Activated T-cell treated with anti-CD3 and anti-CD28 coated beads, Interleukin-2, amount 50 U/mL, for 24 hours (primary cell): ENCODE data around the gene ADGRL3.

Experiments
- DNase-seq: peaks from one replicate; pipeline ENCODE4 v3.0.0-alpha.2; 2020
- H3K27ac Mint-ChIP-seq: 2 replicates; pipeline ENCODE4 v1.8.0; 2020; ENCODE audit warnings: mild to moderate bottlenecking, mixed read lengths
- H3K27me3 Mint-ChIP-seq: 2 replicates; pipeline ENCODE4 v1.8.0; 2020; ENCODE audit warnings: mixed read lengths
- H3K36me3 Mint-ChIP-seq: 2 replicates; pipeline ENCODE4 v1.8.0; 2020; ENCODE audit warnings: low read depth, mixed read lengths
- H3K4me1 Mint-ChIP-seq: 2 replicates; pipeline ENCODE4 v1.8.0; 2020; ENCODE audit warnings: low read depth, mixed read lengths
- H3K4me3 Mint-ChIP-seq: 2 replicates; pipeline ENCODE4 v1.8.0; 2020; ENCODE audit warnings: mild to moderate bottlenecking, moderate library complexity, mixed read lengths
- H3K9me3 Mint-ChIP-seq: 2 replicates; pipeline ENCODE4 v1.8.0; 2020; ENCODE audit warnings: mixed read lengths

The ADGRL3 gene

DNA sequence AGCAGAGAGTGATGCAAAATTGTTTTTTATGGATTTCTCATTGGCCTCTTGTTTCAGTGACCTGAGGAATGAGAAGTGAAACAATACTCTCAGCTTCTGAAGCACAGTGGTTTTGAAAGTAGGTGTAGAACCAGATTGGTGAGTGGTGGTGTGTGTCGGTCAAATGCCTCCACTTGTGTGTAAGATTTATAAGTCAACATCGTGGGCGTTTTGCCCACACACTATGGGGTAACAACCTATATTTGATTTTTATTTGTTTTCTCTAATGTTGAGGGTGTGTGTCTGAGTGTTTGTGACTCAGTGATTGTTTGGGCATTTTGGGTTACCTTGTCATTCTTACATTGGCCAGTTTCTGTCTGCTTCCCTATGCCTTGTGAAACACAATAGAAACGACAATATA is 23.3 kb downstream of the ADGRL3 start:
- Mint-ChIP-seq H3K27ac (no peak overlapping the region), H3K4me1 (no peaks in the 10 kb centered on the region), H3K27me3 (no peaks in the 10 kb centered on the region), H3K9me3 (peaks cover 3% of the 10 kb centered on the region), H3K36me3 (no peaks in the 10 kb centered on the region), H3K4me3 (no peak overlapping the region)
- DNase-seq, result no peak

DNA sequence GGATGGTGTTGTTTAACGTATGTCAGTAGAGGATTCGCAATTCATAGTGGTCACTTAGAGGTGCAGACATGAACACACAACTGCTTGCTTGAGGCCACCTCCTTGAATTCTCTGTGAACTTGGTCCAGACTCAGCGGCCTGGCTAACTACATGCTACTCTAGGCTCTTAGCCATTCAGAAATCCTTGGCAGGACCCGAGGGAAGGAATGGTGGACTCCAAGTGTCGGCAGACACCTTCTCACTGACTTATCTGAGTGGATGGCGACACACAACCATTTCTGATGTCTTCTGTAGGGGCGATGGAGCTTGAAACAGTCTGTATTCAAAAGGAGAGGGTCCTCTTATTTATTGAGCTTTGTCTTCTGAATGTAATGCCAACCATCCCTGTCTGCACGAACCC is 24.4 kb downstream of the ADGRL3 start:
- Mint-ChIP-seq H3K4me1 (no peaks in the 10 kb centered on the region), H3K27me3 (no peaks in the 10 kb centered on the region), H3K36me3 (no peaks in the 10 kb centered on the region), H3K27ac (no peak overlapping the region), H3K4me3 (no peak overlapping the region), H3K9me3 (peaks cover 3% of the 10 kb centered on the region)
- no peak for DNase-seq

DNA sequence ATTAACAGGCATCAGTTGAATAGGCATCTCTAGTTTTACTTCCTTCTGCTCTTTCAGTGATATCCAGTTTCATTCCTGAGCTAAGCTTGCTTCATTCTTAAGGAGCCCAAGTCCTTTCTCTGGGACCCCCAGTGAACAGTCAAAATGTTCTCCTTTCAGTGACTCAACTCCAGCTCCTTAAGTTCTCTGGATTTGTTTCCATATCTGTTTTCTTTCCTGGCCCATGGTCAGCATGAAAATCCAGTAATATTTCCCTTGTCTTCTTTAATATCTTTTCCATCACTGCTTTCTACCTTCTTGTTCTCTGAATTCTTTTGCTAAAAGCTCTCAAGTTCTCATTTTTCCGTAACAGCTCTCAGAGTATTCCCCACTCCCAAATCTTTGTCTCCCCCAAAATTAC is 25.5 kb downstream of the ADGRL3 start:
- Mint-ChIP-seq H3K27ac (no peak overlapping the region), H3K36me3 (no peaks in the 10 kb centered on the region), H3K4me1 (no peaks in the 10 kb centered on the region), H3K27me3 (no peaks in the 10 kb centered on the region), H3K9me3 (peaks cover 3% of the 10 kb centered on the region), H3K4me3 (no peak overlapping the region)
- no peak for DNase-seq

DNA sequence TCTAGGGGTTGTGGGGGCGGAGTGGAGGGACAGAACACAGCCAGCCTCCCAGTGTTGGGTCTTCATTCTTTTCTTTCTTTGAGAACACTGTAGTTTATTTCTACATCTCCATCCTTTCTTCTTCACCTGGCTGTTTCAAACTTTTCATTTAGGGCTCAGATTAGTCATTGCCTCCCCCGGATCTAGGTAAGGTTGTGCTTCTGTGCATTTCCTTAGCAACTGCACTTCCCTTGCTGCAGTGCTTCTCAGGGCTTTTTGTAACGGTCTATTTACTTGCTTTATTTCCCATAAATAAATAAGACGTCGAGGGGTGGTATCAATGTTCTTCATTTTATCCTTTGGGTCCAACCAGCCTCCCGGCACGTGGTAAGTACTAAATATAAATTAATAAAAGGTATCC is 31.3 kb downstream of the ADGRL3 start:
- H3K36me3 Mint-ChIP-seq, result no peaks in the 10 kb centered on the region
- H3K9me3 Mint-ChIP-seq, result peaks cover 6% of the 10 kb centered on the region
- H3K27ac Mint-ChIP-seq, result no peak overlapping the region
- no peaks in the 10 kb centered on the region for H3K27me3 Mint-ChIP-seq
- no peak for DNase-seq
- no peak overlapping the region for H3K4me3 Mint-ChIP-seq
- no peaks in the 10 kb centered on the region for H3K4me1 Mint-ChIP-seq

DNA sequence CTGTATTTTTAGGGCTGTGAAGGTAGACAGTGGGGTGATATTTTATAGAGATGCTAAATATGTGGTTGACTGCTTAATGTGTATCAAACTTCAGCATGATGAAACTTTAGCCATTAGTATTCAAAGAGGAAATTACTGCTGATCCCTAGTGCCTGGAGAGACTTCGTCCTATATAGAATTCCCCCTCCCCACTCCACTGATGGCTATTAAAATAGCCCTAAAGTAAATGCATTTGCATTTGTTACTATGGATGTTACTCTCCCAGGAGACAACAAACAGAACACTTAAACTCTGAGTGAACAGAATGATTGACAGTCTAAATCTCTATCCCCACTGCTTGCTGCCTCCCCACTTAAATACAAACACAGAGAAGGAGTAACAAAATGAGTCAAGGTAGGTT is 39.1 kb downstream of the ADGRL3 start:
- Mint-ChIP-seq H3K4me3 (no peak overlapping the region), H3K27me3 (no peaks in the 10 kb centered on the region), H3K9me3 (peaks cover 13% of the 10 kb centered on the region), H3K36me3 (no peaks in the 10 kb centered on the region), H3K27ac (no peak overlapping the region), H3K4me1 (no peaks in the 10 kb centered on the region)
- DNase-seq, result no peak

DNA sequence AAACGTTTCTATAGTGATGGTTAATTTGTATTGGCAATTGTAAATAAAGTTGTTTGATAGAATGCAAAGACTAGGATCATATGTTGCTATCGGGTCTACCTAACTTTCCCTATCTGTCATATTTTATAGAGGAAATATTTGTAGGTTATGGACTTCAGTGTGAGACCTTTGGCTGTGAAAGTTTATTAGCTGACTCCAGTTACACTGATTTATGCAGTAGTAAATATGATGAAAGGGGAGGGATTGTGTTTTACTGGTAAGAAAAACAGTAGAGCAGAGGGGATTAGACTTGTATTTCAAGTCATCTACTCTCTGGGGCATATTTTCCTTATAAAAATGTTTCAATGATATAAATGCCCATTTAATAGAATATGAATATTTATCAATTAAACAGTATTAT is 43.8 kb downstream of the ADGRL3 start:
- no peak overlapping the region for H3K4me3 Mint-ChIP-seq
- DNase-seq, result no peak
- H3K36me3 Mint-ChIP-seq, result no peaks in the 10 kb centered on the region
- H3K4me1 Mint-ChIP-seq, result no peaks in the 10 kb centered on the region
- no peaks in the 10 kb centered on the region for H3K27me3 Mint-ChIP-seq
- H3K9me3 Mint-ChIP-seq, result peaks cover 7% of the 10 kb centered on the region
- H3K27ac Mint-ChIP-seq, result no peak overlapping the region

DNA sequence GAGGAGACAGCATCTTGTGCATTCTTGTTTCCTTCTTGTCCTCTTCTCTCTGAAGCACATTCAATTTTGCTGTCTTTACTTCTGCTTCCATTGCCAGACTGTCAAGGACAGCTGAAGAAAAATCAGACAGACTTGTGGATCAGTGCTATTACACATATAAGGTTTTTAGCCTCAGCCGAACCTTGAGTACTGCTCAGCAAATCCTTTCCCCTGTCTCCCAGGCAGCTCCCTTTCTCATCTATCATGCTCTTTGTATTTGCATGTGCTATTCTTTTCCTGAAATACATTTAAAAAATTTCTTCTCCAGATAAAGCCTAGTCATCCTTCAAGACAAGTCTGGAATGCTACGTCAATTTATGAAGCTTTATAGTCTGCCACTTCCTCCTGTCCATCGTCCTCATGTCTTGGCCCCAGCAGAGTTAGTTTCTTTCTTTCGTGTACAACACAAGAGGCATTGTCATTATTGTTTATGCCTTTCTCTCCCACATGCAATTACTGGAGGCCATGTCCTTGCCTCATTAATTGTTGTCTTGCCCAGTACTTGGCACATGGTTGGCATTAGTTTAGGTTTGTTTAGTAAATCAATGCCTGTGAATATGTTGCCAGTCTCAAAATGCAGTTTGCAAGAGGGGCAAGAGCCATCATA is 45.1 kb downstream of the ADGRL3 start:
- Mint-ChIP-seq H3K4me1 (no peaks in the 10 kb centered on the region), H3K9me3 (peaks cover 4% of the 10 kb centered on the region), H3K36me3 (no peaks in the 10 kb centered on the region), H3K27me3 (no peaks in the 10 kb centered on the region), H3K27ac (no peak overlapping the region), H3K4me3 (no peak overlapping the region)
- no peak for DNase-seq

DNA sequence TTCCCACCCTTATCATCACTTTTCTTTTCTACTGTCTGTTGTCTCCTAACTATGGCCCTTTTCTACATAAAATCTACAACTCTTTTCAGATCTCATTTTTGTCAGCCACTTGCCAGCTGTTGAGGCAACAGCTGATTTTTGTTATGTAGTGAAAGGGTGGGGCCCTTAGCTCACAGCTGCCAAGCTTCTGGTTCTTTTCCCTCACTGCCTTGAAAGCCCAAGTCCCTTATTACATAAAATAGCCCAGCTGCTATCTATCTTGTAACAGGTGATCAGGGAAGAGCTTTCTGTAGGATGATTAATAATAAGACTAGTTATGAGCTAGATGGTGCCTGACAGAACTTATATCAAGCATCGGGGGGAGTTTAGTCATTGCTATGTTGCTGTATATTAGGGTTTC is 45.9 kb downstream of the ADGRL3 start:
- DNase-seq, result no peak
- no peaks in the 10 kb centered on the region for H3K36me3 Mint-ChIP-seq
- H3K4me1 Mint-ChIP-seq, result no peaks in the 10 kb centered on the region
- H3K27me3 Mint-ChIP-seq, result no peaks in the 10 kb centered on the region
- H3K4me3 Mint-ChIP-seq, result no peak overlapping the region
- peaks cover 8% of the 10 kb centered on the region for H3K9me3 Mint-ChIP-seq
- no peak overlapping the region for H3K27ac Mint-ChIP-seq

DNA sequence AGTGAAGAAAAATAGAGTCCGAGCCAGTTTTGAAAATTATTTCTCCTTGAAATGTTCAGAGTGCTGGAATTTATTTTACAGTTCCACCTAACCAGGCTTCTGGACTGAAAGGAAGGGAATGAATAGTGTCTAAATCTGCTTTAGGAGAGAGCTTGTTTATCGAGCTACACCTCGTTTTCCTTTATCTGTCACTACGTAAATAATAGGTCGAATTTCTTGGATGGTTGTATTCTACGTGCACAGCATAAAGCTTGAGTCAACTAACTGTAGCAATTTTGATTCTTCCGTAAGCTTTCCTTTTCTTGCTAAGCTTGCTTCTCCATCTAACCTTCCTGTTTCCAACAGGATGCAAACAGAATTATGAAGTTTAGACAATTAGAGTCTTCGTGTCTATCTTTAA is 48.6 kb downstream of the ADGRL3 start:
- Mint-ChIP-seq H3K4me3 (no peak overlapping the region), H3K9me3 (peaks cover 4% of the 10 kb centered on the region), H3K36me3 (no peaks in the 10 kb centered on the region), H3K27me3 (no peaks in the 10 kb centered on the region), H3K4me1 (no peaks in the 10 kb centered on the region), H3K27ac (no peak overlapping the region)
- DNase-seq, result no peak

DNA sequence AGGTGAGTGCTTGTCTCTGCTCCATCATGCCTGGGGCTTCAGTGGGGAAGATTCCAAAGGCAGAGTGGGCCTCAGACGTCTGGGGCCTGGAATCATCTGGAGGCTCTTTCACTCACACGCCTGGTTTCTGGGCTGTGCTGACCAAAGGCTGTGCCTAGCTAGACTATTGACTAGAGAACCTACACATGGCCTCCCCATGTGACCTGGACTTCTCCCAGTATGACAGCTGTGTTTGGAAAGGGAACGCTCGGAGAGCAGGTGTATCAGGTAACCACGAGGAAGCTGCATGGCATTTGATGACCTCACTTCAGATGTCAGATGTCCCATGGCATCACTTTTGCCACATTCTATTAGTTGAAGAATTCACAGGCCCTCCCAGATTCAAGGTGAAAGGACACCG is 51.0 kb downstream of the ADGRL3 start:
- Mint-ChIP-seq H3K9me3 (peaks cover 4% of the 10 kb centered on the region), H3K27ac (no peak overlapping the region), H3K27me3 (no peaks in the 10 kb centered on the region), H3K4me3 (no peak overlapping the region), H3K36me3 (no peaks in the 10 kb centered on the region), H3K4me1 (no peaks in the 10 kb centered on the region)
- DNase-seq, result no peak

DNA sequence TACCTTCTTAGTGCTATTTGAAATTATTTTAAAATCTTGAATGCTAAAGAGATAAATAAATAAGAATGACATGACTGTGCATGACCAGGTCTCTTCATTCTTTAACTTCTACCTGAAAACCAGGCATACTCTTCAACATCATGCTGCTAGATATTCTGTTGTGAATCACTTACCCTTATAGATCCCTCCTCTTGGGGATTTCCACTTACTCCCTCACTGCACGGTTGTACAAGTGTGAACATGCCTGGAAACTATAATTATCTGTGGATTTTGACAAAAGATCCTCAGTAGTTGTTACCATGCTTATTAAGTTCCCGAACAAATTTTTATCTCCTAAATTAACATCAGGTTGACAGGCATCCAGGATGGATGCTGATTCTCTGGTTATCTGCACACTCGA is 54.3 kb downstream of the ADGRL3 start:
- no peaks in the 10 kb centered on the region for H3K4me1 Mint-ChIP-seq
- no peaks in the 10 kb centered on the region for H3K27me3 Mint-ChIP-seq
- DNase-seq, result no peak
- no peak overlapping the region for H3K4me3 Mint-ChIP-seq
- peaks cover 4% of the 10 kb centered on the region for H3K9me3 Mint-ChIP-seq
- H3K27ac Mint-ChIP-seq, result no peak overlapping the region
- no peaks in the 10 kb centered on the region for H3K36me3 Mint-ChIP-seq

DNA sequence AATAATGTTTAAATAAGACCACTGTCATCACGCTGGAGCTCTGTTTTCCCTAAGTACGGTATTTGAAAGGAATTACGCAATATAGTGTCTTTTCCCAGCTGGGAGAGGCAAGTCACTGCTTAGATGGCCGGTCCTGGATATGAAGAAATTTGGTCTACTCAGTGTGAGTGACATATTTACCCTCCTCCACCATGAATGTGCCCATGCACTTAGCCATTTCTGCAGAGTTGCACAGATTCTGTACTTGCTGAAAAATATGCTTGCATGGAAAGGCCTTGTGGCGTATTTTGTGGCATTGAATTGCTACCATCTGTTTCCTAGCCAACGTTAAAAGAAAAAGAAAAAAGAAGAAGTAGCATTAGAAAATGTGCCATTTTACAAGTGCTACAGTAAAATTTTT is 73.1 kb downstream of the ADGRL3 start:
- DNase-seq, result no peak
- peaks cover 4% of the 10 kb centered on the region for H3K9me3 Mint-ChIP-seq
- H3K4me1 Mint-ChIP-seq, result no peaks in the 10 kb centered on the region
- H3K36me3 Mint-ChIP-seq, result no peaks in the 10 kb centered on the region
- no peaks in the 10 kb centered on the region for H3K27me3 Mint-ChIP-seq
- no peak overlapping the region for H3K4me3 Mint-ChIP-seq
- no peak overlapping the region for H3K27ac Mint-ChIP-seq

DNA sequence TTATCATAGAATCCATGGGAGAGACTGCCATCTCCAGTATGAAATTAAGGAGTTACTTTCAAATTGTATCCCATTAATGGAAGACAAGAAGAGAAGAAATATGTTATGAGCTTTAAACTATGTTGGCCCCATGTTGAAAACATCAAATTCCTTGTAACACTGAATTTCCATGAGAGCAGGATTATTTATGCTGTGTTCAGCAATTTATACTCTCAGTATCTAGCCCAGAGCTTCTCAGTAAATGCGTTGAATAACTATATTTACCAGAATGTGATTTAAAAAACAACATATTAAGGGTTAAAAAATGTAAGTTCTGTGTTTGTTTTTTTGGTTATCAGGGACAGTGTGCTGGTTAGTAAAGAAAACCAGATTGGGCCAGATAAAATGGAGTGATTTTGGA is 74.2 kb downstream of the ADGRL3 start:
- Mint-ChIP-seq H3K27me3 (no peaks in the 10 kb centered on the region), H3K27ac (no peak overlapping the region), H3K9me3 (peaks cover 4% of the 10 kb centered on the region), H3K4me3 (no peak overlapping the region), H3K4me1 (no peaks in the 10 kb centered on the region), H3K36me3 (no peaks in the 10 kb centered on the region)
- DNase-seq, result no peak

DNA sequence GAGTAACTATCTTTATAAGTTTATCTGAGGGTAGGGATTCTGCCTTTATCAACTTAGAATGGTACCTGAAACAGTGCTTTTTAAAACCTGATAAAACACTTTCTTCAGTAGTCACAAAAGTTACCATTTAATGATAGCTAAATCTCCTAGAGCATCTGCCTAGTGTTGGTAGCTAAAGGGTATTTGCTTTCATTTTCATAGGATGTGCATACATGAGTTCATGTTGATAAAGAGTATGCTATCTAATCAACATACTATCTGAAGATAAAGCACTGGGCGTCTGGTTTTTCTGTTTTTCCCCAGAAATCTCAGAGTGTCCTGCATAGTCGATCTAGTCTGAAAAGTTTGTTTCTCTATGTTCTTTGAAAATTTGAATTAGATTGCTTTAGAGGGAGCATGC is 75.1 kb downstream of the ADGRL3 start:
- Mint-ChIP-seq H3K27me3 (no peaks in the 10 kb centered on the region), H3K4me1 (no peaks in the 10 kb centered on the region), H3K9me3 (peaks cover 4% of the 10 kb centered on the region), H3K4me3 (no peak overlapping the region), H3K36me3 (no peaks in the 10 kb centered on the region), H3K27ac (no peak overlapping the region)
- no peak for DNase-seq

DNA sequence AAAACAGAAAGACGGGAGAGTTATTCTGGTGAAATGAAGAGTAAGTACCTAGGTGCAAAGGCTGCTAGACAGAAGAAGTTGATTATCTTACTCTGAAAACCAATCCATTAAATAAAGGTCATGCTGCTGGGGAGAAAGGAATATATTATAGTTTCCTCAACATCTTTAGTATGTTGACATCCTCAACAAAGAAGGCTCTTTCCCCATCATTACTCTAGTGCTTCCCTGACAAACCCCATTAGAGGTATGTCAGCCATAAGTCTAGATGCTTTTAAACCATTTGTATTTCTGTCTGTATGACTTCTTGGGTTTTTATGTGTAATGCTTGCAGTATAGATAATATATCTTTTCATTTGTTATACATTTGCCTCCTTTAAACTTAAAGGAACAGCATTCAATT is 75.9 kb downstream of the ADGRL3 start:
- no peaks in the 10 kb centered on the region for H3K36me3 Mint-ChIP-seq
- H3K9me3 Mint-ChIP-seq, result peaks cover 4% of the 10 kb centered on the region
- no peaks in the 10 kb centered on the region for H3K27me3 Mint-ChIP-seq
- no peak overlapping the region for H3K27ac Mint-ChIP-seq
- no peak for DNase-seq
- no peak overlapping the region for H3K4me3 Mint-ChIP-seq
- no peaks in the 10 kb centered on the region for H3K4me1 Mint-ChIP-seq
